GM18511 (cell line): Measurements from ENCODE around the gene ANKDD1A.

Experiments
- ATAC-seq: cut with Tn5 transposase; IDR thresholded peaks from one replicate; pipeline ENCODE4 v1.9.1; 2021; ENCODE audit warnings: mild to moderate bottlenecking, moderate library complexity; ENCODE audit not compliant: unreplicated experiment

The ANKDD1A gene

GRCh38 chr15:64921711-64922110 lies 10.0 kb downstream of the ANKDD1A start:
- no peak for ATAC-seq

GRCh38 chr15:64923546-64923945 lies 11.8 kb downstream of the ANKDD1A start:
- ATAC-seq = no peak

GRCh38 chr15:64925335-64926330 lies 13.9 kb downstream of the ANKDD1A start:
- no peak for ATAC-seq

GRCh38 chr15:64926661-64927060 lies 15.0 kb downstream of the ANKDD1A start:
- no peak for ATAC-seq

GRCh38 chr15:64928626-64929220 lies 17.0 kb downstream of the ANKDD1A start:
- no peak for ATAC-seq

- ATAC-seq = peak; percentile 88
Observed at GRCh38 chr15:64930019-64930652, 18.4 kb downstream of the ANKDD1A start.

- ATAC-seq = no peak
Observed at GRCh38 chr15:64930778-64931371, 19.2 kb downstream of the ANKDD1A start.

GRCh38 chr15:64931381-64931780 lies 19.7 kb downstream of the ANKDD1A start:
- no peak for ATAC-seq

GRCh38 chr15:64934023-64934422 lies 22.3 kb downstream of the ANKDD1A start:
- ATAC-seq = no peak

- no peak for ATAC-seq
Observed at GRCh38 chr15:64938192-64938591, 26.5 kb downstream of the ANKDD1A start.

GRCh38 chr15:64942356-64942755 lies 30.7 kb downstream of the ANKDD1A start:
- no peak for ATAC-seq

- no peak for ATAC-seq
Observed at GRCh38 chr15:64943512-64944225, 32.0 kb downstream of the ANKDD1A start.

- ATAC-seq = no peak
Observed at GRCh38 chr15:64944961-64945360, 33.3 kb downstream of the ANKDD1A start.

- ATAC-seq = no peak
Observed at GRCh38 chr15:64947211-64947610, 35.5 kb downstream of the ANKDD1A start.

- no peak for ATAC-seq
Observed at GRCh38 chr15:64948916-64949315, 37.2 kb downstream of the ANKDD1A start.

GRCh38 chr15:64949383-64950186 lies 37.9 kb downstream of the ANKDD1A start:
- no peak for ATAC-seq

GRCh38 chr15:64950888-64951287 lies 39.2 kb downstream of the ANKDD1A start:
- ATAC-seq = no peak

- no peak for ATAC-seq
Observed at GRCh38 chr15:64951777-64952418, 40.2 kb downstream of the ANKDD1A start.

GRCh38 chr15:64954395-64954794 lies 42.7 kb downstream of the ANKDD1A start:
- no peak for ATAC-seq
